ENCODE data around the gene RGCC.

DNA sequence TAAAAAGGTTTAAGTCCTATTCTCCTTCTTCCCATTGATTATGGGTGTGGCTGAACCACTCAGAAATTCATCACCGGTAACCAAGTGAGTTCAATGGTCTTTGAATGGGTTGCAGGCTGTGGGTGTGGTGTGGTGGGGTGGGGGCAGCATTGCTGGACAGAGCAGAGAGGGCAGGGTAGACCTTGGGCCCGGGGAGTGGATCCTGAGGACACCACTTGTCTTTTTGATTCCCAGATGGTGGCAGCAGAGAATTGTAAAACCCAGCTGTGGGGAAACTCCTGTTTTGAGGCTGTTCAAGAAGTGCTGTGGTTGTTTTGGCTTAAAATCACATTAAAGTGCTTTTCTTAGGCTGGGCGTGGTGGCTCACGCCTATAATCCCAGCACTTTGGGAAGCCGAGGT lies 45.8 kb upstream of the RGCC start:
- TF ChIP-seq, protein P1, sequence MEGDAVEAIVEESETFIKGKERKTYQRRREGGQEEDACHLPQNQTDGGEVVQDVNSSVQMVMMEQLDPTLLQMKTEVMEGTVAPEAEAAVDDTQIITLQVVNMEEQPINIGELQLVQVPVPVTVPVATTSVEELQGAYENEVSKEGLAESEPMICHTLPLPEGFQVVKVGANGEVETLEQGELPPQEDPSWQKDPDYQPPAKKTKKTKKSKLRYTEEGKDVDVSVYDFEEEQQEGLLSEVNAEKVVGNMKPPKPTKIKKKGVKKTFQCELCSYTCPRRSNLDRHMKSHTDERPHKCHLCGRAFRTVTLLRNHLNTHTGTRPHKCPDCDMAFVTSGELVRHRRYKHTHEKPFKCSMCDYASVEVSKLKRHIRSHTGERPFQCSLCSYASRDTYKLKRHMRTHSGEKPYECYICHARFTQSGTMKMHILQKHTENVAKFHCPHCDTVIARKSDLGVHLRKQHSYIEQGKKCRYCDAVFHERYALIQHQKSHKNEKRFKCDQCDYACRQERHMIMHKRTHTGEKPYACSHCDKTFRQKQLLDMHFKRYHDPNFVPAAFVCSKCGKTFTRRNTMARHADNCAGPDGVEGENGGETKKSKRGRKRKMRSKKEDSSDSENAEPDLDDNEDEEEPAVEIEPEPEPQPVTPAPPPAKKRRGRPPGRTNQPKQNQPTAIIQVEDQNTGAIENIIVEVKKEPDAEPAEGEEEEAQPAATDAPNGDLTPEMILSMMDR (IDR thresholded peaks at IDR 0.05): peak in 2 of 6 experiments; percentile 10 to 12
- no peak for TF ChIP-seq POLR2A (IDR thresholded peaks at IDR 0.05)

Measured in Peyer's patch (tissue), 4 donors.